Mononuclear cell (primary cell): ENCODE measurements around the gene RMP24.
"Not testable (repeated sequence)": the region's sequence is repeated elsewhere in the genome, so short reads cannot be mapped to it uniquely, and the experiment has no call there.

Experiments used
- H3K27me3 ChIP-seq: 2 replicates; pipeline ENCODE4 v1.6.0; 2011; ENCODE audit warnings: low read length, control low read depth; ENCODE audit not compliant: insufficient read depth
- H3K4me1 ChIP-seq: 2 replicates; pipeline ENCODE4 v1.5.1; 2011; ENCODE audit warnings: mild to moderate bottlenecking, low read length, control low read depth; ENCODE audit not compliant: insufficient read depth
- H3K4me3 ChIP-seq: 2 replicates; pipeline ENCODE4 v1.5.1; 2011; ENCODE audit warnings: mild to moderate bottlenecking, low read length, moderate library complexity
- H3K9me3 ChIP-seq: 2 replicates; pipeline ENCODE4 v1.5.1; 2011; ENCODE audit warnings: low read depth, mild to moderate bottlenecking, control low read depth, low read length

Gene RMP24

DNA sequence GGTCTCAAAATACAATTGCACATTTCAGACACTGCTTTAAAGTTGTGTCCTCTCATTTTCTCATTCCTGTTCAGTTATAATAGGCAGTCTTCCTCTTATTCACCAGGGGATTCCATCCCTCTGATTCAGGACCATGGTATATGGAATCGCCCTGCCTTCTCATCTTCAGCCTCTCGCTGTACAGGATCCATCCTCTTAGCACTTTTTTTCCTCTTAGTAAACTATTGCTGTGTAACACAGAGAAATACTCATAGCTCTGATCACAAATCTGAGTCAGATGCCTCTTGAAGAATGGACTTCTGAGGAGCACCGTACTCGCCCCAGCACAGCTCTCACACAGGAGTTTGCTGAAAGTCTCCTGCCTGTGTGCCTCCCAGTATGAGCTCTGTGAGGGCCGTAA lies 11.3 kb downstream of the RMP24 start:
- Histone ChIP-seq H3K4me3 (no peak overlapping the region), H3K27me3 (no peaks in the 10 kb centered on the region), H3K9me3 (no peaks in the 10 kb centered on the region), H3K4me1 (peaks cover 6% of the 10 kb centered on the region)

DNA sequence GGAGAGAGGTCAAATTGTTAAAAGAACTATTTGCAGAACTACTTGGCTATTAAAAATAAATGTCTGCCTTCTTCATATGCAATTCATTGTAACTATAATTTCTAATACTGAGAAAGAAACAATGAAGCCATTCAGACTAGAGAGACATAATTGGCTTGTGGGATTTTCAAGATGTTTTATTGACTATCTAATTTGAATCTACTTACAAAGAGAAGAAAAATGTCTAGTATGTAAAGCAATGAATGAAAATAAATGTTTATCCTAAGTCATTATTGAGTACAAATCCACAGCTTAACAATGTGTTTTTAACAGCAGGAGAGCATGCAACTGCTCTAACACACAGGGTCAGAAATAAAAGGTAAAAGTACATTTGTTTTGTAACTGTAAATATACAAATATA lies 19.2 kb downstream of the RMP24 start:
- no peak overlapping the region for H3K4me3 ChIP-seq
- H3K4me1 ChIP-seq, result no peaks in the 10 kb centered on the region
- no peaks in the 10 kb centered on the region for H3K9me3 ChIP-seq
- H3K27me3 ChIP-seq, result no peaks in the 10 kb centered on the region

DNA sequence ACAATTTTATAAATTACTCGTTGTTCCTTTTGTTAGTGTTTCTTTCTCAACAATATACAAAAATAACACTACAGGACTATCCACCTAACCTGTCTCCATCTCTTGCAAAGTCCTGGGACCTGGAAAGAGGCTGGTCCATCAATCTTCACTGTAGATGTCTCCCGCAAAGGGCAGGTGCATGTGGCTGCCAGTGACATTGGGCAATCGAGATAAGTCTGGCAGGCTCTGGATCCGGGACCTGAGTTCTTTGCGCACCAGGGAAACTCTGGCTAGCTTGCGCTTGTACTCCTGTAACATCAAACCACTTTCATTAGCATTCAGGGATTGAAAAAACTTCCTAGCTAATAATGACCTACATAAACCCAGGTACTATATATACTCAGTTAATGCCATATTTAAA lies 20.5 kb downstream of the RMP24 start:
- H3K4me3 ChIP-seq, result no peak overlapping the region
- no peaks in the 10 kb centered on the region for H3K27me3 ChIP-seq
- H3K4me1 ChIP-seq, result no peaks in the 10 kb centered on the region

DNA sequence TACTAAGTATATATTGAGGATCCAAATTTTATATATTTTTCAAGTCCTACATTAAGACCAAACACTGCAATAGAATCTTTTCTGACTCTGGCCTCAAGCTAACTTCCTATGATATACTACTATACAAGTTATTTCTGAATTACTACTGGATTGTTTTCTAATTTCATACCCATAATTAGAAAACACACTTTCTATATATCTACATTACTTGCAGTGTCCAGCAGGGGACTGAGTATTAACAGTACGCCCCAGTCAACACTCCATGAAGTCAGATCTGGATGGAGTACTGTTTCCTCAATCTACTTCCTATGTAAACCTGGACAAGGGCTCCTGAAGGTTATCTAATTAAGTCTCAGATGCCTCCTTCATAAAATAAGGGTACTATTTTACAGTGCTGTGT lies 26.5 kb downstream of the RMP24 start:
- Histone ChIP-seq H3K27me3 (no peaks in the 10 kb centered on the region), H3K4me3 (no peak overlapping the region), H3K9me3 (no peaks in the 10 kb centered on the region), H3K4me1 (no peaks in the 10 kb centered on the region)

More for the DNA sequence above, 20.5 kb downstream of the RMP24 start:
- no peaks in the 10 kb centered on the region for H3K9me3 ChIP-seq

DNA sequence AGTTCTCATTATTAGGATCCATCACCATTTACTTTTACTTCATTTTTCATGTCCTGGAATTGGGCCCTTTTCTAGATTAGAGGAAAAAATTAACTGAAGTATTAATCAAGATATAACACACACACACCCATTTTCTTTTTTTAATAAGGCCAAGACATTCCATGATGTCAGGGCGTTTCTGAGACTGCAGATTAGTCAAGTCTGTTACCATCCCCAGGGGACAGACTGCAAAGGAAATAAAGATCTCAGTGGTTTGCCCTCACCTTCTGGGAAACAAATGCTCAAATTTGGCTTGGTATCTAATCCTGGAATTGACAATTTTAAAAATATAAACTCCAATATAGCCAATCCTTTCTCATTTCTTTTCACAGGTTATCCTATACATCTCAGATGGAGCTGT lies 27.4 kb downstream of the RMP24 start:
- no peaks in the 10 kb centered on the region for H3K27me3 ChIP-seq
- H3K9me3 ChIP-seq, result no peaks in the 10 kb centered on the region
- H3K4me3 ChIP-seq, result no peak overlapping the region
- no peaks in the 10 kb centered on the region for H3K4me1 ChIP-seq

DNA sequence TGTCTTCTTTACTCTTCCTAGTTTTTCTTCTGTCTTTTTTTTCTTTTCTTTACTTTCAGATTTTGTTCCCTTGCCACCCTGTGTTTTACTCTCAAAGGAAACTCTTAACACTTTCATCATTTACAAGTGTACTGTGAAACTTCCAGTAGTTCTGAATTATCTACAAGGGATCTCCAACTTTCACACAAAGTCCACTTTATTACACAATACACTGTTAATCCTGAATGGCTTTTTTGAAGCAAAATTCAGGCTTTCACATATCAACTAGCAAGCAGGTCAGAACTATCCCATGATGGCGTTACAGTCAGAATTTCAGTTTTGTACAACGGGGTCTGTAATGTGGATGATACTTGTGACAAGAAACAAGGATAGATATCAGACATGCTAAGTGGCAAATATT lies 34.5 kb downstream of the RMP24 start:
- Histone ChIP-seq H3K4me3 (no peak overlapping the region), H3K4me1 (no peaks in the 10 kb centered on the region), H3K9me3 (no peaks in the 10 kb centered on the region), H3K27me3 (no peaks in the 10 kb centered on the region)

DNA sequence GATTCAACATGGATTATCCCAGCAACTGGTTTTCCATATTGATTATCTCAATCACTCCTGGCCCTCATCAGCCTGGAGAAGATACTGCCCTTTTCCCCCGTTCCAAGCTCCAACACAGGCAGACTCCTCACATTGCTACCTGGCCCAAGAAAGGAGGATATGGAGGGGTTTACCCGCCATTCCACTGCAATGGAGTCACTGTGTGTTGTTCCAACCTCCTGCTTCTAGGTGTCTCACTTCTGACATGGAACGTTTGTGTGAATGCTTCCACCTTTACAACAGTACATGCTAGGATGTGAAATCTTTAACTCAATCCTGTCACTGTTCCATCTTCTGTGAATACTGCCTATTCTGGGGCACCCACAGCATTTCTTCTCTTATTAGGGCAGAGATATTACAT lies 36.7 kb downstream of the RMP24 start:
- no peaks in the 10 kb centered on the region for H3K4me1 ChIP-seq
- H3K9me3 ChIP-seq, result no peaks in the 10 kb centered on the region

DNA sequence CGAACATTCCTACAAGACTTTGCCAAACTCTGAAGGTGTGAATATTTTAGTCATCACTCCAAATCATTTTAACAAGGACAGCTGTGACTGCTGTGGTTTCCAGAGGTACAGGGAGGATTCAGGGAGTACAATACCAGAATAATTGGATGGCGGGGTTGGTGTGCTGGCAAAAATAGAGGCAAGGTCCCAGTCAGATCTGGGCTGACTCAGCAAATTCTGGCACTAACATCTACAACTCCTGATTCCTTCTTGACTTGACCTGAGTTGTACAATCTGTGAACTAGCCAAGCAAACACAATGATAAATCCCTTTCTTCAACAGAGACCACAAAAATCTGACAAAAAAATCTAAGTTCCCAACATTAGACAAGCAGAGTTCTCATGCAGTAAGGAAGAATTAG lies 40.4 kb downstream of the RMP24 start:
- Histone ChIP-seq H3K4me3 (no peak overlapping the region), H3K27me3 (no peaks in the 10 kb centered on the region), H3K9me3 (no peaks in the 10 kb centered on the region), H3K4me1 (peaks cover 4% of the 10 kb centered on the region)

More for the DNA sequence above, 36.7 kb downstream of the RMP24 start:
- H3K4me3 ChIP-seq, result no peak overlapping the region
- H3K27me3 ChIP-seq, result no peaks in the 10 kb centered on the region

DNA sequence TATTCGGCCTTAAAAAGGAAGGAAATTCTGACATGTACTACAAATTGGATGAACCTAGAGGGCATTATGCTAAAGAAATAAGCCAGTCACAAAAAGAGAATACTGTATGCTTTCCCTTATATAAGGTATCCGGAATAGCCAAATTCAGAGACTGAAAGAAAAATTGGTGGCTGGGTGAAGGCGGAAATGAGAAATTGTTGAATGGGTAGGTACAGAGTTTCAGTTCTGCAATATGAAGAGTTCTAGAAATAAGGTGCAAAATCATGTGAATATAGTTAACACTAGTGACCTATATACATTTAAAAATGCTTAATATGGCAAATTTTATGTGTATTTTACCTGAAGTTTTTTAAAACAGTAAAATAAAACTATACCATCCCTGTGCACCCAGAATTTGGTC lies 43.1 kb downstream of the RMP24 start:
- no peaks in the 10 kb centered on the region for H3K9me3 ChIP-seq
- H3K4me3 ChIP-seq, result no peak overlapping the region
- H3K27me3 ChIP-seq, result no peaks in the 10 kb centered on the region
- H3K4me1 ChIP-seq, result peaks cover 4% of the 10 kb centered on the region

DNA sequence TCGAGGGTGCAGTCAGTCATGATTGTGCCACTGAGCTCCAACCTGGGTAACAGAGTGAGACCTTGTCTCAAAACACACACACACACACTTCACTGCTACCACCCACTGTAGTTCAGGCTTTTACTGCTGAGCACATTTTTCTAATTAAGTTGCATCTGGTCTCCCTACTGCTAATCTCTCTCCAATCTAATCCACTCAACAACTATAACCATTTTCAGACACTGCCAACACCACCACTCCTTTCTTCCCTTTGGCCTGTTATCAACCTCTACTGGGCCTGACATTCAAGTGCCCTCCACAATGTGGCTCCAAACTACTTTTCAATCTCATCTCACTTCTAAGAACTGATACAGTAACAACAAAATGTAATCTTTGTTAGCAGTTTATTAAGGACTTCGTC lies 44.8 kb downstream of the RMP24 start:
- no peaks in the 10 kb centered on the region for H3K9me3 ChIP-seq
- peaks cover 4% of the 10 kb centered on the region for H3K4me1 ChIP-seq
- no peak overlapping the region for H3K4me3 ChIP-seq
- H3K27me3 ChIP-seq, result no peaks in the 10 kb centered on the region

DNA sequence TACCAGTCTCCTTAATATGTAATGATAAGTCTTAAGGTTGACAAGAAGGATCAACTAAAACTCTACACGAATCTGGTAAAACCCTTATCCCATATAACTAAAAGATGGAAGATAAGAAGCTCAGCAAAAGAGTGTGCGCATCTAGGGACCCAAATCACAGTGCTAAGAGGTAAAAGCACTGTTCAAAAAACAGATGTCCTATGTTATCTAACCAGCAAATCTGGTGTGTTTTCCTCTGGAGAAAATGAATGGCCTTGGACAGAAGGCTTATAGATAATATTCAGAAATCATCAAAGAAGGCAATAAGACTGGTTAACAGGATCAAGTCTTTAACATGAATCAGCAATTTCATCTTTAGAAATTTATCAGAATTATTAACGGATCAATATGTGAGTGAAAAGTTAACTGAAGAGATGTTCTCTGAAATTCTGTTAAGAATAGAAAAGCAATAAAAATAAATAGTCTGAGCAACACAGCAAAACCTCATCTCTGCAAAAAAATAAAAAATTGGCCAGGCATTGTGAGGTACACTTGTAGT lies 47.8 kb downstream of the RMP24 start:
- Histone ChIP-seq H3K27me3 (no peaks in the 10 kb centered on the region), H3K9me3 (no peaks in the 10 kb centered on the region)

DNA sequence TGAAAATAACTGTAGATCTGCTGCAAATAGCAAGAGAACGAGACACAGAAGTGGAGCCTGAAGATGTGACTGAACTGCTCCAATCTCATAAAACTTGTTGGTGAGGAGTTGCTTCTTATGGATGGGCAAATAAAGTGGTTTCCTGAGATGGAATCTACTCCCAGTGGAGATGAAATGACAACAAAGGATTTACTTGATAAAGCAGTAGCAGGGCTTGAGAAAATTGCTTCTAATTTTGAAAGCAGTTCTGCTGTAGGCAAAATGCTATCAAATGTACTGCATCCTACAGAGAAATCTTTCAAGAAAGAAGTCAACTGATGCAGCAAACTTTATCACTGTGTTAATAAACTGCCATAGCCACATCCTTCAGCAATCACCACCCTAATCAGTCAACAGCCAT lies 50.9 kb downstream of the RMP24 start:
- no peaks in the 10 kb centered on the region for H3K4me1 ChIP-seq

More for the DNA sequence above, 47.8 kb downstream of the RMP24 start:
- no peak overlapping the region for H3K4me3 ChIP-seq
- H3K4me1 ChIP-seq, result peaks cover 3% of the 10 kb centered on the region

DNA sequence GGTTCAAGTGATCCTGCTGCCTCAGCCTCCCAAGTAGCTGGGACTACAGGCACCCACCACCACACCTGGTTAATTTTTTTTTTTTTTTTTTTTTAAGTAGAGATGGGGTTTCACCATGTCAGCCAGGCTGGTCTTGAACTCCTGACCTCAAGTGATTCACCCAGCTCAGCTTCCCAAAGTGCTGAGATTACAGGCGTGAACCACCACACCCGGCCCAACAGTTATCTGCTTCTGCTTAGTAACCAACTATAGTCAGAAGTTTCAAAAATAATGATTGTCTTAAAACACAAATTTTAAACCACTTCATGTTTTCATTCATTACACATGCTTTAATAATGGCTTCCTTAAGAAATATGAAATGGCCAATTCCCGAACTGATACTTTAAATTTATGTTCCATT lies 51.8 kb downstream of the RMP24 start:
- not testable (repeated sequence) for H3K9me3 ChIP-seq

More for the DNA sequence above, 50.9 kb downstream of the RMP24 start:
- Histone ChIP-seq H3K9me3 (no peaks in the 10 kb centered on the region), H3K4me3 (no peak overlapping the region), H3K27me3 (no peaks in the 10 kb centered on the region)

DNA sequence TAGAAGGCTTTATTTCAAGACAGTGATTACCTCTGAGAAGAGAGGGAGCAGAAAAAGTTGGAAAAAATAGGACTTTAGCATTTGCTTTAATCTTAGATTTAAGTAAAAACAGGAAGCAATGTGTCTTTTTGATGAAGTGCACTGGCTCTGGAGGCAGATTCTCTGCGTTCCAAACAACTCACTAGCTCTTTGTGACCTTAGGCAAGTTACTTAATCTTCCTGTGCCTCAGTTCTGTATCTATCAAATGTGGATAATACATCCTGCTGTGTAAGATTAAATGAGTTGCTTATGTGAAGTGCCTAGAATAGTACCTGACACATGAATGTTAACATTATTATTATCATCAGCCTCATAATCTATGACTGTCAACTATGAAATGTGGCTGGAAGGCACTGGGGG lies 52.5 kb downstream of the RMP24 start:
- Histone ChIP-seq H3K27me3 (no peaks in the 10 kb centered on the region), H3K4me3 (no peak overlapping the region), H3K9me3 (no peaks in the 10 kb centered on the region), H3K4me1 (no peaks in the 10 kb centered on the region)

More for the DNA sequence above, 51.8 kb downstream of the RMP24 start:
- H3K4me3 ChIP-seq, H3K4me1 ChIP-seq, H3K27me3 ChIP-seq: not testable (repeated sequence)

DNA sequence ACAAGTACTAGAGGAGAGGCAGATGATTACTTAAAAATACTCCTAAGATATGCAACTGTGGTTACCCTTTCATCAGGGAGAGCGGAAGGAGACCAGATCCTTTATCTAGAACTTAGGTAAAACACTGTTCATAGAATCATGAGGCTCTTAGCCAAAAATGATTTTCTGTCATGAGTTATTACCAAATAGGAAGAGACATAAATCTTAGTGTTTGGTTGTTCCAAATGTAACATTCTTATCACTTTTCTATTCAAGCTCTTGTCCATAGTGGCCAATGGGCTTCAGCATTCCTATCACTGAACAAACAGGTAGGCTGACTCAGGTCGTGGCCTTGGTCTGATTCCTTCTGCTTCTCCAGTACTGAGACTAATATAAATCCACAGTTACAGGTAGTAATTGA lies 56.4 kb downstream of the RMP24 start:
- H3K27me3 ChIP-seq, result no peaks in the 10 kb centered on the region
- H3K4me3 ChIP-seq, result no peak overlapping the region
- peaks cover 5% of the 10 kb centered on the region for H3K4me1 ChIP-seq
- H3K9me3 ChIP-seq, result no peaks in the 10 kb centered on the region
